ENCODE results near the gene RO60. TPM values are rescaled to one million over a fixed set of nuclear protein-coding genes. Genes with fewer than 3 reads are reported as not detected.

Gene RO60
- total and polyA plus RNA-seq, 9 donors = 11.0 to 114 (median 97.1) TPM

GRCh38 chr1:193070386-193070753 is 11.0 kb downstream of the RO60 start:
- Histone ChIP-seq H3K27ac (no peak overlapping the region), H3K36me3 (no peaks in the 10 kb centered on the region), H3K9me3 (no peaks in the 10 kb centered on the region), H3K4me1 (ENCODE audit: insufficient read depth) (no peaks in the 10 kb centered on the region), H3K4me3 (no peak overlapping the region), H3K27me3 (no peaks in the 10 kb centered on the region)
- DNase-seq = no peak
- intact Hi-C loops (cut with DNase I) = no loop called here
- WGBS, 3 donors = 54 to 66% (median 62%) methylated on average over 2 of the region's 2 CpGs
- TF ChIP-seq EP300 (IDR thresholded peaks at IDR 0.05) (no peak), POLR2A (IDR thresholded peaks at IDR 0.05) (no peak), CTCF (IDR thresholded peaks at IDR 0.05) (no peak)

- no peak for TF ChIP-seq POLR2A (IDR thresholded peaks at IDR 0.05)
- no peak for TF ChIP-seq EP300 (IDR thresholded peaks at IDR 0.05)
- no peak for TF ChIP-seq CTCF (IDR thresholded peaks at IDR 0.05)
- 69 to 77% (median 71%) methylated on average over 5 of the region's 5 CpGs for WGBS, 3 donors
- Histone ChIP-seq H3K4me3 (no peak overlapping the region), H3K27ac (no peak overlapping the region), H3K4me1 (ENCODE audit: insufficient read depth) (no peaks in the 10 kb centered on the region), H3K27me3 (no peaks in the 10 kb centered on the region), H3K9me3 (no peaks in the 10 kb centered on the region), H3K36me3 (no peaks in the 10 kb centered on the region)
- DNase-seq = no peak
- intact Hi-C loops (cut with DNase I) = no loop called here
Measured at GRCh38 chr1:193070942-193071341, 11.5 kb downstream of the RO60 start.

GRCh38 chr1:193077991-193078390 is 18.6 kb downstream of the RO60 start:
- Histone ChIP-seq H3K4me3 (no peak overlapping the region), H3K27ac (no peak overlapping the region), H3K4me1 (ENCODE audit: insufficient read depth) (no peaks in the 10 kb centered on the region), H3K27me3 (no peaks in the 10 kb centered on the region), H3K36me3 (no peaks in the 10 kb centered on the region), H3K9me3 (no peaks in the 10 kb centered on the region)
- no peak for DNase-seq
- no peak for TF ChIP-seq EP300 (IDR thresholded peaks at IDR 0.05)
- no peak for TF ChIP-seq CTCF (IDR thresholded peaks at IDR 0.05)
- TF ChIP-seq POLR2A (IDR thresholded peaks at IDR 0.05) = no peak
- intact Hi-C loops (cut with DNase I) = no loop called here

- intact Hi-C loops (cut with DNase I) = no loop called here
- Histone ChIP-seq H3K27me3 (no peaks in the 10 kb centered on the region), H3K27ac (no peak overlapping the region), H3K4me1 (ENCODE audit: insufficient read depth) (no peaks in the 10 kb centered on the region), H3K9me3 (no peaks in the 10 kb centered on the region), H3K4me3 (no peak overlapping the region), H3K36me3 (no peaks in the 10 kb centered on the region)
- DNase-seq = no peak
- TF ChIP-seq CTCF (IDR thresholded peaks at IDR 0.05) (no peak), EP300 (IDR thresholded peaks at IDR 0.05) (no peak), POLR2A (IDR thresholded peaks at IDR 0.05) (no peak)
- 89 to 92% (median 91%) methylated on average over 3 of the region's 3 CpGs for WGBS, 3 donors
Measured at GRCh38 chr1:193079187-193079586, 19.8 kb downstream of the RO60 start.
